Right ventricle myocardium inferior (tissue), 1 donor: Measurements from ENCODE around the gene VPS13C. TPM values are rescaled to one million over a fixed set of nuclear protein-coding genes. Genes with fewer than 3 reads are reported as not detected.

Experiments
- ATAC-seq: fragments of 200-7000 bp; cut with Tn5 transposase; one replicate; pipeline ENCODE4 v1.9.1; 2020; ENCODE audit warnings: mild to moderate bottlenecking, moderate library complexity
- DNase-seq: peaks from one replicate; pipeline ENCODE4 v3.0.0; 2021; ENCODE audit errors: missing footprints
- intact Hi-C: fragments of 100-400 bp; cut with DNase I; formaldehyde crosslinking; loops from one replicate; pipeline ENCODE4 v1.11.0; 2022
- long read RNA-seq: library from polyadenylated mRNA; unstranded; transcript quantifications from one replicate; pipeline ENCODE4 v2.0.0, GENCODE V29; 2021
- total RNA-seq: library from RNA; stranded (reverse); fragmentation: NEBNext Ultra II Directional; extraction: Animal tissue kit (Norgen Biotek cat#: 25700); gene quantifications from one replicate; pipeline ENCODE4 v1.2.1, GENCODE V29; 2021
- donor health status: DM: no; HTN: yes; CAD: no; lungs with severe emphysema.

VPS13C gene, protein sequence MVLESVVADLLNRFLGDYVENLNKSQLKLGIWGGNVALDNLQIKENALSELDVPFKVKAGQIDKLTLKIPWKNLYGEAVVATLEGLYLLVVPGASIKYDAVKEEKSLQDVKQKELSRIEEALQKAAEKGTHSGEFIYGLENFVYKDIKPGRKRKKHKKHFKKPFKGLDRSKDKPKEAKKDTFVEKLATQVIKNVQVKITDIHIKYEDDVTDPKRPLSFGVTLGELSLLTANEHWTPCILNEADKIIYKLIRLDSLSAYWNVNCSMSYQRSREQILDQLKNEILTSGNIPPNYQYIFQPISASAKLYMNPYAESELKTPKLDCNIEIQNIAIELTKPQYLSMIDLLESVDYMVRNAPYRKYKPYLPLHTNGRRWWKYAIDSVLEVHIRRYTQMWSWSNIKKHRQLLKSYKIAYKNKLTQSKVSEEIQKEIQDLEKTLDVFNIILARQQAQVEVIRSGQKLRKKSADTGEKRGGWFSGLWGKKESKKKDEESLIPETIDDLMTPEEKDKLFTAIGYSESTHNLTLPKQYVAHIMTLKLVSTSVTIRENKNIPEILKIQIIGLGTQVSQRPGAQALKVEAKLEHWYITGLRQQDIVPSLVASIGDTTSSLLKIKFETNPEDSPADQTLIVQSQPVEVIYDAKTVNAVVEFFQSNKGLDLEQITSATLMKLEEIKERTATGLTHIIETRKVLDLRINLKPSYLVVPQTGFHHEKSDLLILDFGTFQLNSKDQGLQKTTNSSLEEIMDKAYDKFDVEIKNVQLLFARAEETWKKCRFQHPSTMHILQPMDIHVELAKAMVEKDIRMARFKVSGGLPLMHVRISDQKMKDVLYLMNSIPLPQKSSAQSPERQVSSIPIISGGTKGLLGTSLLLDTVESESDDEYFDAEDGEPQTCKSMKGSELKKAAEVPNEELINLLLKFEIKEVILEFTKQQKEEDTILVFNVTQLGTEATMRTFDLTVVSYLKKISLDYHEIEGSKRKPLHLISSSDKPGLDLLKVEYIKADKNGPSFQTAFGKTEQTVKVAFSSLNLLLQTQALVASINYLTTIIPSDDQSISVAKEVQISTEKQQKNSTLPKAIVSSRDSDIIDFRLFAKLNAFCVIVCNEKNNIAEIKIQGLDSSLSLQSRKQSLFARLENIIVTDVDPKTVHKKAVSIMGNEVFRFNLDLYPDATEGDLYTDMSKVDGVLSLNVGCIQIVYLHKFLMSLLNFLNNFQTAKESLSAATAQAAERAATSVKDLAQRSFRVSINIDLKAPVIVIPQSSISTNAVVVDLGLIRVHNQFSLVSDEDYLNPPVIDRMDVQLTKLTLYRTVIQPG (N-terminal part only)
- 34.5 TPM for total RNA-seq
- long read RNA-seq, partial matches to known transcripts: 1 of 2 reads
- long read RNA-seq, other reads (novel, unspliced or antisense): 1 of 2 reads

DNA sequence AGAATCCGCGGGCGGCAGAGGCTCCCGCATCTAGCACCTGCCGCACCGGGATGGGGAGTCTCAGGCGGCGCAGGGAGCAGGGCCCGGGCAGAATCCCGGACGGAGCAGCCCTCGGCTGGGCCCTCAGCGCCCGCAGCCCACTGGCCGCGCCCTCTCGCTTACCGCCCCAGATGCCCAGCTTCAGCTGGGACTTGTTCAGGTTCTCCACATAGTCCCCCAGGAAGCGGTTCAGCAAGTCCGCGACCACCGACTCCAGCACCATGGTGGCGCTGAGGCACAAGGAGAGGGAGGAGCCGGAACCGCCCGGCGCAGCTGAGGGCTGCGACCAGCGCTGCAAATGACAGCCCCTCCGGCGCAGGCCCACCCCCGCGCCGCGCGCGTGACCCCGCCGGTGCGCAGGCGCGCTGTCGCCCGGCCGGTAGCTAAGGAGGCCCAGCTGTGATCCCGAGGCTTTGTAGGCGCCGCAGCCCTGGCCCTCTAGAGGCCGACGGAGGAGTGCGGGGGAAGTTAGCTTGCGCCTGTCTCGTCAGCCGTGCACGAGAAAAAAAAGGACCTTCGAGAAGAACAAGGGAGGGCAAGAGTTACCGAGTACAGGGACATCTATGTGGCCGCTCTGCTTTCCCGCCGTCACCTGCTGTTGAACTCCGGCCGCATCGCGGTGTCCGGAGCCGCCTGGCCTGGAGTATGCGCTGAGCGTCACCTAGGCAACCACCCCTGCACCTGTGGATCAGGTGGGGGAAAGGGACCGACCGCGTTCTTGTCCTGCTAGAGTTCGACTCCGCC, at the start of gene VPS13C:
Gene VPS13C (minus strand): TSS at position 335 of the 783 bp plus-strand sequence. CDS start 73 bp downstream, at position 262.
- DNase-seq: peak; percentile 97
- intact Hi-C loops: no loop called here
- ATAC-seq: peak; percentile 100

DNA sequence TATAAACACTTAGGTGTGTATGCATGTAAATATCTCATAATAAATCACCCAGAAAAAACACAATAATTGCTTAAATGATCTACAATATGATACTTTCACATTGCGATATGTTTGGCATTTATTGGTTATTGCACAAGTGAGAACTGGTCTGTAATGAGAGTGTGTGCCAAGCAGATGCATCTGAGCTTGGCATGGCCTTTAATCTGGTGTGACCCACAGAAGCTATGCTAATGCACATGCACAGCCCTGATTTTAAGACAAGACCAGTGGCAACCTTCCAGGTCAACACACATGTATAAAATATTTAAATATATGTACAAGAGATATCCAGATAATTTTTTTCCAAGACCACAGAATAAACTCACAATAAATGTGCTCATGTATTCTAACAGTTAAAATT, 49.2 kb upstream of the VPS13C start:
- DNase-seq (no peak), ATAC-seq (no peak)
- intact Hi-C loops: no loop called here

DNA sequence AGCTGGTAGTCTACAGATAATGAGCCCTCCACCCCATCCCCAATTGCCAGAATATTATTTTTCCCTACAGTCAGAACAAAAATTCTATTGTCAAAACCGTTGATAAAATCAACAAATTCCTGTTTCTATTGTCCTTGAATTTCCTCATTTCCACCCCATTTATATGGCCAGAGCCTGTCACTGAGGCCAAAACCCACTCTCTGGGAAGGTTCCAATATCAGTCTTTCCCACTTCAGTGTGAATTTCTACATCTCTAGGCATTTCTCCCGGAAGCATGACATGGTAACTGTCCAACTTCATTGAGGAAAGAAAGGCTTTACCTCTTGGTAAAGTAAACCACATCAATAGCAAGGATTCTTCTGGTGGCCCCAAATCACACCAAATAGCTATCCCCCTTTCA, 48.2 kb upstream of the VPS13C start:
- intact Hi-C loops: no loop called here
- DNase-seq (no peak), ATAC-seq (no peak)

DNA sequence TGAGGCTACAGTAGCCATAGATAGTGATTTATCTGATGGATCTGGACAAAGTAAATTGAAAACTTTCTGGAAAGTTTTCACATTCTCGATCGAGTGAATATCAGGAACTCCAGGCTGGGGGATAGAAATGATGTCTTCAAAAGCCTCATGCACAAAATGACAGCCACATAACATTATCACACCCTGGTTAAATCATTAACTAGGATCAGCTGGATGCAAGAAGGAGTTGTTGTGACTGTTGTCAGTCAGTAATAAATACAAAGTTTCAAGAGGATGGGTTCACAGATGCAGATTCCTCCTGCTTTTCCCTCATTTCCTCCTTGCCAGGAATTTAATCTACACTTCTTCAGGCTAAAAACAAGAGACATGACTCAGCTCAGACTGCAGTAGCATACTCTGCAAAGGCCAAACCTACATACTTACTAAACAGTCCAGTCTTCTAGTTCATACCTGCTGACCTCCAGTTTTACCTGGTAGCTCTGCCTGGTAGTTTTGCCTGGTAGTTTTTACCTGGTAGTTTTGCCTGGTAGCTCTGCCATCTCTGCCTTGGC, 47.4 kb upstream of the VPS13C start:
- DNase-seq (no peak), ATAC-seq (no peak)
- intact Hi-C loops: no loop called here

DNA sequence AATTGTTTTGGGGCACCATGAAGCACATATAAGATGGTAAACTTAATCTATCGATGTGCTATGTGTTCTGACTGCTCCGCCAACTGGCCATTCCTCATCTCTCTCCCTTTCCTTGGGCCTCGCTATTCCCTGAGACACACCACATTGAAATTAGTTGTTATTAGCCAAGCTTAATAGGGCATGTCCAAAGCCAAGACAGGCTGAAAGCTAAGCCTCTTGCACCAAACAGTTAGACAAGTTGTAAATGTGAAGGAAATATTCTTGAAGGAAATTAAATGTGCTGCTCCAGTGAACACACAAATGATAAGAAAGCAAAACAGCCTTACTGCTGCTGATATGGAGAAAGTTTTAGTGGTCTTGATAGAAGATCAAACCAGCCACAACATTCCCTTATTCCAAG, 45.8 kb upstream of the VPS13C start:
- DNase-seq (no peak), ATAC-seq (no peak)
- intact Hi-C loops: no loop called here

DNA sequence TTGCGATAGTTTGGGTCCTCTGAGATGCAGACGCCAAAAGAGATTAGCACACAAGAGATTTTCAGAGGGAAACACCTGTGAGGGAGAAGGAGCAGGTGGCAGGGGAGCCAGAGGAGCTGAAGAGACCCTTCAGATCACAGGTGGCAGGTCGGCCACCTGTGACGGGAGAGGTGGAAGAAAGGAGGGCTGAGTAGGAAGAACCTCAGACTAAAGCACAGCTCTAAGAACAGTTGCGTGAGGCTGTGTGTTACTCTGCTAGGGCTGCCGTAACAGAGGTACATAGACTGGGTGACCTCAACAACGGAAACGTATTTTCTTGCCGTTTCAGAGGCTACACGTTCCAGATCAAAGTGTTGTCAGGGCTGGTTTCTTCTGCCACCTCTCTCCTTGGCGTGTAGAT, 45.0 kb upstream of the VPS13C start:
- intact Hi-C loops: no loop called here
- ATAC-seq (no peak), DNase-seq (no peak)

DNA sequence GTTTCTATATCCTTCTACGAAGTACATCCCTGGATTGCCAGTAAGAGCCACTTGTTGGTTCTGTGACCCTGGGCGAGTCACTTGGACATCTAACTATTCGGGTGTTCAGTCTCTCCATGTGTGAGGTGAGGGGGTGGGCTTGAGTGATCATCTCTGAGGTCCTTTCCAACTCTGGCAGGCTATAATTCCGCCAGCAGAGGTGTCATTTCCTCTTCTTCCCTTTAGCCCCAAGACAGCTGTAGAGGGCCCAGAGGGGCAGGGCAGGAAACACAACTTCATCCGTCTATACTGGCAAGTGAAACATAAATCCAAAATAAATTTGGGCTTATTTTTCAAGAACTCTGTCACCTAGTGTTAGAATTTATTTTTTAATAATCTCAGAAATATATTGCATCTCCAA, 44.6 kb upstream of the VPS13C start:
- no peak for DNase-seq
- intact Hi-C loops: no loop called here
- no peak for ATAC-seq

DNA sequence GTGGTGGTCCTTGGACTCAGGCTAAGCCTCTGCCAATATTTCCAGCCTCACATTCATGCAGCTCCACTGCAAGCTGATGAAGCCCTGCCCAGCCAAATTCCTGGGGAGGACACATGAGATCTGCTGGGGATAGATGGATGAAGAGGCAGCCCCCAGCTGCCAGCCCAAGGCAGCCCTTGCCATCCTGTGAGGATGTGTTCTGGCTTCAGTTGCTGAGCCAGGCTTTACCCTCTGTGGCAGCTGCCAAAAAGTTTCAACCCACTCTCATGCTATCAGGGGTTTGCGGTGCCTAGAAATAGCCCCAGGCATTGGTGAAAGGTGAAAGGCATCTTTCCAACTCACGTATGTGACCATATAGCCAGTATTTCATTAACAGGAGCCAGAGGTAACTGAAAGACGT, 44.2 kb upstream of the VPS13C start:
- no peak for ATAC-seq
- intact Hi-C loops: no loop called here
- no peak for DNase-seq

DNA sequence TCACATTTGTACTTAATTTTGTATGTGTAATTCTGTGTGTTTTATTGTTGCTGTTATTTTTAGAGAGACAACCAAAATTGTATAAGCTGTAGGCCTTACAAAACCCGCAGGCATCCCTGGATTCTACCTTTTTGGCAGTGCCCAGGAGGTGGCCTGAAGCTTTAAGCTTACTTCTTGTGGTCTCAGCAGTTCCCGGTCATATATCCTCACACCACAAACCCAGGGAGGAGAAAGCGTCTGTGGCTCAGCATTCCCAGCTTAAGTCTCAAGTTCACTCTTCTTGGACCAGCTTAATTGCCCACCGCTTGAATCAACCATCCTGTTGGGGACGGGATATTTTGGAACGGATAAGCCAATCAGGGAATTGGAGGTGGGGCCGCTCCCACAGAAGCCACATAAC, 43.2 kb upstream of the VPS13C start:
- no peak for ATAC-seq
- intact Hi-C loops: no loop called here
- DNase-seq: no peak

DNA sequence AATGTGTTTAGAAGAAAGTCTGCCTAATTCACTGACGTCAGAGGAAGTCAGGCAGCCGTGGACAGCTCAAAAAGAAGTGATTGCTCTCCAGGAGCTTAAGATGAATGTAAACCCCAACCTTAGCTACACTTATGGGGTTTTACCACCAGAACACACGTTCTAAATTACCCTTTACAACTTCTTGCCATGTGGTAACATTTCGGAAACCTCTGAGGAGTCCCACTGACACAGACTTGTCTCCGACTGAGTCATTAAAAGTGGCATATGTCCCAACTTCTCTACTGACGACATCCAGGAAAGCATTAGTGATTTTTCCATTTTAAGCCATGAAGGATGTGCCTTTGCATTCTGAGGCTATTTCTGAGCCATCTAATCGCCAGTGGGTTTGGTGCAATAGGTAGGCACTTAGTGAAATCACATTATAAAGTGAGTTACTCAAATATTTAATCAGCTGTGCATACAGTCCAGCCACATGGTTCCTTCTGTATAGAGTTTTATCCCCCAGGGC, 38.9 kb upstream of the VPS13C start:
- intact Hi-C loops: no loop called here
- DNase-seq (no peak), ATAC-seq (no peak)

DNA sequence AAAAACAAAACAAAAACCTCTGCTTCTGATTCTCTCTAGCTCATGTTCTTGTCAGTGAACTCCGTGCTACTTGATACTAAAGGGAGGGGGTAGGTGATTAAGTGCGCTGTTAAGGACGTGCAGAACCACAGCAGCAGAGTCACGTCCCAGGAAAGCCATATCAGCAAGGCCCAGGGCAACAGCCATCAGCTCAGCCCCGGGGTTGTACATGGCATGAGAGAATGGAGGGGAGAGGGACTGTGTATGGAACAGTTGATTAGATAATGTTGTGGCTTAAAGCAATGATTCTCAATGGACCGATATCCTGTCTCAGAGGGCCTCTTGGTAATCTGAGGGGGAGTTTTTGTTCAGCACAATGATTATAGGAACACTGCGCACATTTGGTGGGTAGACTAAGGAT, 34.1 kb upstream of the VPS13C start:
- no peak for ATAC-seq
- no peak for DNase-seq
- intact Hi-C loops: no loop called here

DNA sequence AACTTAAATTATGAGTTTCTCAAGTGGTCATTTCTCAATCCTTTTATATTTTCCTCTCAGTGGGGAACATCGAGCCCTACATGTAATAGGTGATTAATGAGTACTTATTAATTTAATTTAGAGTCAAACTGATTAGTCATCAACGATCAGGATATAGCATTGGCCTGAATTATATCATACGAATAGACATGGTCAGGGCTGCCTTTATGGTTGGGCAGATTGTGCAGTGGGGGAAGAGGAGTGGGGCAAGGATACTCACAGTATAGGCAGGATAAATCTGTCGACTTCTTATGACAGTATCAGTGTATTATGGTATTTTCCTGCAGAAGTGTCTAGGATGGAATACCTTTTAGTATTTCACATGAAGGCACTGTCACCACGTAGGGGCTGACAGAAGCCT, 33.6 kb upstream of the VPS13C start:
- DNase-seq (no peak), ATAC-seq (no peak)
- intact Hi-C loops: no loop called here

DNA sequence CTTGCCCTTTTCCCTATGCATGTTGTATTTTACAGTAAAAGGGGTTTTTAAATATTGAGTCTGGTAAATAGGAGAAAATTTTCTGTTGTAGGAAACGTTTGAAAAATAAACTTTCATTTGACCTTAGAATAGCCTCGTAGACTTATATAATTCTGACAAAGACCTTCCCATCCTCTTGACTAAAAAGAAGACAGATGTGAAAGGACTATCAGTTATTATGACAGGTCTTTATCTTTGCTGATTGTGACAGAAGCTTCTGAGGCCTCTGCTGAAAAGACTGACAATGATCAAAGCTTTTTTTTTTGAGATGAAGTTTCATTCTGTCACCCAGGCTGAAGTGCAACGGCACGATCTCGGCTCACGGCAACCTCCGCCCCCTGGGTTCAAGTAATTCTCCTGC, 30.7 kb upstream of the VPS13C start:
- DNase-seq (no peak), ATAC-seq (no peak)
- intact Hi-C loops: no loop called here

DNA sequence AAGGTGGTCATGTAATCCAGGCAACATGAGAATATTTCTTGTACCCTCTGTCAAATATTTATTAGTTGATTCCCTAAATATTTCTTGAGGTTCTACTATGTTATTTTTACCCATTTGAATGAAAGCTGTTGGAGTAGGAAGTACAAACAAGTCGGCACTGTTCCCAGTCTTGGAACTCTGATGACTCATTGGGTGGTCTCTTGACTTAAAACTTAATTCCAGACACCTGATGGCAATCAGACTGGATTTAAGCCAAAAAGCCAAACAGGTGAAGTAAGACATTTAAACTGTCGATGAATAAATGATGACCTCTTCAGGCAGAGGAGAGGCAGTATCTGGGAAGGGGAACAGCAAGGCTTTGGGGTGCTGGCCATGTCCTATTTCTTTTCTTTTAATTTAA, 29.4 kb upstream of the VPS13C start:
- intact Hi-C loops: no loop called here
- ATAC-seq: no peak
- DNase-seq: no peak

DNA sequence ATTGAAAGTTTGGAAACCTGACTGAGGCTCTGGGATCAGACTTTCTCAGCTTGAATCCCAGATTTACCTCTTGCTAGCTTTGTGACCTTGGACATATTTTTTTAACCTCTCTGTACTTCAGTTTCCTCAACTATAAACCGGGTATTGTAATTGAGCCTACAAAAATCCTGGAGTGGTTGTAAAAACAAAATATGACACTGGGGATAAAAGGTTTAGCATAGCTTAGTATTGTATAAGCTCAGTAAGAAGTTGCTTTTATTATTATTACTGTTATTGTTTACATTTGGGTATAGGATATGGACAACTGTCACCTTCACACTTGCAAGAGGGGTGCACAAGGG, 28.1 kb upstream of the VPS13C start:
- no peak for ATAC-seq
- DNase-seq: no peak
- intact Hi-C loops: no loop called here

DNA sequence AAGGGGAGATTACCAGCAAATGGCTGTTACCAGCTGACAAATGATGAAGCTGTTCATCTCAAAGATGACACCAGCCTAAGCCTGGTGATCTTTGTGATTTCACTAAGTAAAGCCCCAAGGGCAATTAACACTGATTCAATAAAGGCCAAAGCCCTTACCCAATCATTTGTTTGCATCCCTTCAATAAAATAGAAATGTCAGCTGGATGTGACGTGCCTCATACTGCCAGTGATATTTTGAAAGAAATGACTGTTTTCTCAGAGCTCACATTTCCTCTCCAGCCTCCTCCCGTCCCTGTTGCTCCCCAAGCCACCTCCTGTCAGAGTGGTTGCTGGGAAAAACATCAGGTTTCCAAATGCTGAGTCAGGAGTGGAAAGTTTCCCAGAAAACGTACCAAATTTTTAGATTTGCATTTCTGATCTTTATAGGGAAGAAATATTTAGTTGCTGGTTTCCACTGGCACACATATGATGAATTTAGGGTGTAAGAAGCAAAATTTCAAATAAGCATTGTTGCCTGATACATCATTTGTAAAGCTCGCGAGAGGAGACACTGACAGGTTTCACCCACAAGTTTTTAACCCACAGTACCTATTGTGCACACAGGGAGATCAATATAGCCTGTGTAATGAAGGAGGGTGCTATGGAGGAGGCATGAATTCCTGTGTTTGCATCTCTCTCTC, 27.6 kb upstream of the VPS13C start:
- DNase-seq (no peak), ATAC-seq (no peak)
- intact Hi-C loops: no loop called here

DNA sequence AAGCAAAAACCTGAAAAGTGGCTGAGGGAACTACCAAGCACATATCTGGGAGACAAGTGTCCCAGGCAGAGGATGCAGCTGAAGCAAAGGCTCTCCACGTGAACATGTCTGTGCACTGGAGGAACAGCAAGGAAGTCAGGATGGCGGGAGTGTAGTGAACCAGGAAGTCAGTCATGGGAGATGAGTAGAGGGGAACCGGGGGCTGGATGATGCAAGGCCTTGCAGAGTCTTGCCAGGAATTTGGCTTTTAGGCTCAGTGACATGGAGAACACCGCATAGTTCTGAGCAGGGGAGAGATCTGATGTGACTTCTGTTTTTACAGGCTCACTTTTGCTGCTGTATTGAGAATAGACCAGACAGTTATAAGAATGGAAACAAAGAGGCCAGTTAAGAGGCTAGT, 25.5 kb upstream of the VPS13C start:
- intact Hi-C loops: no loop called here
- ATAC-seq: no peak

More for the DNA sequence above, 25.5 kb upstream of the VPS13C start:
- DNase-seq: no peak
